ENCODE measurements around the gene SV2C. TPM values are rescaled to one million over a fixed set of nuclear protein-coding genes. Genes with fewer than 3 reads are reported as not detected.

The SV2C gene
- total RNA-seq, 1 donor from 2014 or later: 3.4 TPM

DNA sequence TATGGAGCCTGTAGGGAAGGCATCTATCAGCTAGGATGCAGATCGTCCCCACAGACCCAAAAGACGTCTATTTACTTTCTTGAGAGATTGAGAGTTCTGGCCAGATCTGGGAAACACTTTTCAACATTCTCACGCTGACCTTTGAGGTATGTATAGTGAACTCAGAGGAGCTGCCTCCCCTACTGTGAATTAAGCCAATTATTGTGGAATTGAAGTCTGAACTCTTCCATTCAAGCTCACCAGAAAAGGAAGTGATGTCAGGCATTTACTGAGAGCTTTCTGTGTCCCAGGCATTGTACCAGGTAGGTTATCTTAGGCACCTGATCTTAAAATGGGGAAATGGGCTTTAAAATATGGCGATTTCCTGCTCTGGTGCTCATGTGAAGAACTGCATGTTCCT, 136.5 kb downstream of the SV2C start:
- DNase-seq (ENCODE audit: extremely low spot score in 2 of 2): no peak
- intact Hi-C loops (cut with DNase I): no loop called here
- Histone ChIP-seq H3K27me3 (no peaks in the 10 kb centered on the region), H3K4me3 (no peak overlapping the region), H3K4me1 (no peaks in the 10 kb centered on the region), H3K36me3 (no peaks in the 10 kb centered on the region), H3K27ac (no peak overlapping the region), H3K9me3 (no peaks in the 10 kb centered on the region)
- TF ChIP-seq POLR2A (IDR thresholded peaks at IDR 0.05): no peak
- TF ChIP-seq, protein P1, sequence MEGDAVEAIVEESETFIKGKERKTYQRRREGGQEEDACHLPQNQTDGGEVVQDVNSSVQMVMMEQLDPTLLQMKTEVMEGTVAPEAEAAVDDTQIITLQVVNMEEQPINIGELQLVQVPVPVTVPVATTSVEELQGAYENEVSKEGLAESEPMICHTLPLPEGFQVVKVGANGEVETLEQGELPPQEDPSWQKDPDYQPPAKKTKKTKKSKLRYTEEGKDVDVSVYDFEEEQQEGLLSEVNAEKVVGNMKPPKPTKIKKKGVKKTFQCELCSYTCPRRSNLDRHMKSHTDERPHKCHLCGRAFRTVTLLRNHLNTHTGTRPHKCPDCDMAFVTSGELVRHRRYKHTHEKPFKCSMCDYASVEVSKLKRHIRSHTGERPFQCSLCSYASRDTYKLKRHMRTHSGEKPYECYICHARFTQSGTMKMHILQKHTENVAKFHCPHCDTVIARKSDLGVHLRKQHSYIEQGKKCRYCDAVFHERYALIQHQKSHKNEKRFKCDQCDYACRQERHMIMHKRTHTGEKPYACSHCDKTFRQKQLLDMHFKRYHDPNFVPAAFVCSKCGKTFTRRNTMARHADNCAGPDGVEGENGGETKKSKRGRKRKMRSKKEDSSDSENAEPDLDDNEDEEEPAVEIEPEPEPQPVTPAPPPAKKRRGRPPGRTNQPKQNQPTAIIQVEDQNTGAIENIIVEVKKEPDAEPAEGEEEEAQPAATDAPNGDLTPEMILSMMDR (IDR thresholded peaks at IDR 0.05): no peak
- TF ChIP-seq POLR2AphosphoS5 (IDR thresholded peaks at IDR 0.05; ENCODE audit: insufficient read depth in 1 of 2, low read depth in 1 of 2): no peak

DNA sequence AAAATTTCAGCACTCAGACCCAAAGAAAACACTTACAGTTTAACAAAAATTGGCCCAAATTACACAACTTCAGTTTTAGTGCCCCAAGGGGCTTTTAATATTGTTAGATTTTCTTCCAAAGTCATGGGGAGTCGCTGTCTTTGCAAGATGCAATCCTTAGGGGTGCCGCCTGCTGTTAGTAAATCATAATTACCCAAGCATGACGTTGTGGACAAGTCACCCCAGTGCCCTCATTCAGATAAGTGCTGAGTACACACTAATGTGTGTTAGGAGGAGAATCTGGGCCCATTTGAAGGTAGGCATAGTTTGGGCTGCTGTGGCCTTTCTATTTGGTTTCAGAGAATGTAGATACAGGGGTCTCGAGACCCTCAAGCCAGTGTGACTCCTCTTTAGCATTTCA, 138.1 kb downstream of the SV2C start:
- DNase-seq (ENCODE audit: extremely low spot score in 2 of 2): peak in 1 of 2 donors; percentile 37
- no peak overlapping the region for H3K27ac ChIP-seq
- H3K9me3 ChIP-seq: no peaks in the 10 kb centered on the region
- no peaks in the 10 kb centered on the region for H3K27me3 ChIP-seq
- no peaks in the 10 kb centered on the region for H3K4me1 ChIP-seq
- no peaks in the 10 kb centered on the region for H3K36me3 ChIP-seq
- intact Hi-C loops (cut with DNase I): no loop called here
- no peak overlapping the region for H3K4me3 ChIP-seq
- no peak for TF ChIP-seq POLR2A (IDR thresholded peaks at IDR 0.05)
- TF ChIP-seq, protein P1 (IDR thresholded peaks at IDR 0.05): no peak
- no peak for TF ChIP-seq POLR2AphosphoS5 (IDR thresholded peaks at IDR 0.05; ENCODE audit: insufficient read depth in 1 of 2, low read depth in 1 of 2)

DNA sequence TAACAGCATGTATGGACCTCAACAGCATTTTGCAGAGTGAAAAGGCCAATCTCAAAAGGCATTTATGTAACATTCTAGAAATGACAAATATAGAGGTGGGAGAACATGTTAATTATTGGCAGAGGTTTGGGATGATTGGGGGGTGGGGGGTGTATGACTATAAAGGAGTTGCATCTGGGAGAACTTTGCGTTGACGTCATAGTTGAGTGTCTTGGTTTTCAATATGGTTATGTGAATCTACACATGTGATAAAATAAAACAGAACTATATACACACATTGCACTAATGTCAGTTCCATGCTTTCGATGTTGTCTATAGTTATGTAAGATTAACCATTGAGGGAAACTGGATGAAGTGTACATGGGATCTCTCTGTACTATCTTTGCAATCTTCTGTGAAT, 139.1 kb downstream of the SV2C start:
- H3K9me3 ChIP-seq: no peaks in the 10 kb centered on the region
- H3K4me3 ChIP-seq: no peak overlapping the region
- H3K4me1 ChIP-seq: no peaks in the 10 kb centered on the region
- no peak for TF ChIP-seq POLR2AphosphoS5 (IDR thresholded peaks at IDR 0.05; ENCODE audit: insufficient read depth in 1 of 2, low read depth in 1 of 2)
- TF ChIP-seq, protein P1 (IDR thresholded peaks at IDR 0.05): no peak
- no peak for TF ChIP-seq POLR2A (IDR thresholded peaks at IDR 0.05)
- peak in 1 of 2 donors; percentile 20 for DNase-seq (ENCODE audit: extremely low spot score in 2 of 2)
- intact Hi-C loops (cut with DNase I): loop anchor here (1.0 kb wide), 1 partner anchor 23 kb away; no protein-coding TSS in a partner anchor
- no peaks in the 10 kb centered on the region for H3K27me3 ChIP-seq
- H3K27ac ChIP-seq: no peak overlapping the region
- H3K36me3 ChIP-seq: no peaks in the 10 kb centered on the region

DNA sequence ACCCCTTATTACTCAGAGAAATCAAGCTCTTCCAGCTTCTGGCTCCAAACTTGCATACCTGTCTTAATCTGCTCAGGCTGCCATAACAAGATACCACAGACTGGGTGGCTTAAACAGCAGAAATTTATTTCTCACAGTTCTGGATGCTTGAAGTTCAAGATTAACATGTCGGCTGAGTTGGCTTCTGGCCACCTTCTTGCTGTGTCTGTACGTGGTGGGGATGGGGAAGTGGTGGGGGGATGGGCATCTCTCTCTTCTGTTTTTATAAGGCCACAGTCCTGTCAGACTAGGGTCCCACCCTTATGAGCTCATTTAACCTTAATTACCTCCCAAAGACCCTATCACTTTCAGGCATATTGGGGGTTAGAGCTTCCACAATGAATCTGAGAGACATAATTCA, 140.5 kb downstream of the SV2C start:
- Histone ChIP-seq H3K4me1 (no peaks in the 10 kb centered on the region), H3K27ac (no peak overlapping the region), H3K4me3 (no peak overlapping the region), H3K27me3 (no peaks in the 10 kb centered on the region), H3K9me3 (no peaks in the 10 kb centered on the region), H3K36me3 (no peaks in the 10 kb centered on the region)
- DNase-seq (ENCODE audit: extremely low spot score in 2 of 2): peak in 1 of 2 donors; percentile 60
- TF ChIP-seq, protein P1 (IDR thresholded peaks at IDR 0.05): no peak
- TF ChIP-seq POLR2AphosphoS5 (IDR thresholded peaks at IDR 0.05; ENCODE audit: insufficient read depth in 1 of 2, low read depth in 1 of 2): no peak
- no peak for TF ChIP-seq POLR2A (IDR thresholded peaks at IDR 0.05)
- intact Hi-C loops (cut with DNase I): no loop called here

DNA sequence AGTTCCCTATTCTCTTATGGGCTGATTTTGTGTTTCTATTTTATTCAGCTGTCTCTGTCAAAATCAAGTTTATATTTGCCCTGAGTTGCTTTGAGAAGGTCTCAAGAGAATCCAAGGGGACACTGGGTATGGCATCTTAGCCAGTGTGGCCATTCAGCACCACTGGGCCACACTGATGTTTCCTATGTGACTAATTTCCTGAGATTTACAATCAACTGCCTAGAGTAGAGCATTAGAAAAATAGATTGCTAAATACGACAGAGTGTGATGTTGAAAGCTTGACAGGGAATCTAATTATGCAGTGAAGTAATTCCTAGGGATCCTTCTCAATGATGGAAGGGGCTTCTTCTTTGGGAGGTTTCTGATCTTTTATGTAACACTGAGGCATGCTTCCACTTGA, 141.7 kb downstream of the SV2C start:
- Histone ChIP-seq H3K27ac (no peak overlapping the region), H3K27me3 (no peaks in the 10 kb centered on the region), H3K4me3 (no peak overlapping the region), H3K9me3 (no peaks in the 10 kb centered on the region), H3K4me1 (no peaks in the 10 kb centered on the region), H3K36me3 (no peaks in the 10 kb centered on the region)
- no peak for TF ChIP-seq POLR2AphosphoS5 (IDR thresholded peaks at IDR 0.05; ENCODE audit: insufficient read depth in 1 of 2, low read depth in 1 of 2)
- TF ChIP-seq, protein P1 (IDR thresholded peaks at IDR 0.05): no peak
- TF ChIP-seq POLR2A (IDR thresholded peaks at IDR 0.05): no peak
- DNase-seq (ENCODE audit: extremely low spot score in 2 of 2): peak in 1 of 2 donors; percentile 3
- intact Hi-C loops (cut with DNase I): no loop called here

Data from vagina (tissue), 2 donors.